Neural cell (in vitro differentiated cells): ENCODE measurements around the gene TLL1. TPM values are rescaled to one million over a fixed set of nuclear protein-coding genes. Genes with fewer than 3 reads are reported as not detected.

ENCODE experiments used
- H2AFZ ChIP-seq: fragments of 200-600, 300-800 bp; sonication (generic), shearing (Covaris generic); 2 replicates; pipeline ENCODE4 v1.6.0; 2014; ENCODE audit warnings: low read depth, mild to moderate bottlenecking, antibody characterized with exemption, low read length, moderate library complexity
- H3F3A ChIP-seq: fragments of 200-600 bp; shearing (Covaris generic); 2 replicates; pipeline ENCODE4 v1.6.1; 2016; ENCODE audit warnings: mild to moderate bottlenecking, moderate library complexity, mixed read lengths, antibody characterized with exemption, low read length; ENCODE audit not compliant: insufficient read depth, poor library complexity, severe bottlenecking
- H3K27ac ChIP-seq: fragments of 200-600, 300-800 bp; sonication (generic), shearing (Covaris generic); 2 replicates; pipeline ENCODE4 v1.5.1; 2014; ENCODE audit warnings: mild to moderate bottlenecking, low read length, moderate library complexity
- H3K27me3 ChIP-seq: fragments of 300-800, 200-600 bp; sonication (generic), shearing (Covaris generic); 2 replicates; pipeline ENCODE4 v1.6.0; 2014; ENCODE audit warnings: mild to moderate bottlenecking, low read depth, low read length, moderate library complexity; ENCODE audit not compliant: insufficient read depth
- H3K36me3 ChIP-seq: fragments of 300-800, 200-600 bp; sonication (generic), shearing (Covaris generic); 2 replicates; pipeline ENCODE4 v1.5.1; 2014; ENCODE audit warnings: mild to moderate bottlenecking, antibody characterized with exemption, low read length, moderate library complexity; ENCODE audit not compliant: insufficient read depth
- H3K4me2 ChIP-seq: fragments of 300-800, 200-600 bp; sonication (generic), shearing (Covaris generic); 2 replicates; pipeline ENCODE4 v1.6.0; 2014; ENCODE audit warnings: mild to moderate bottlenecking, low read length
- H3K4me3 ChIP-seq: fragments of 300-800, 200-600 bp; sonication (generic), shearing (Covaris generic); 2 replicates; pipeline ENCODE4 v1.5.1; 2014; ENCODE audit warnings: mild to moderate bottlenecking, low read length, moderate library complexity
- H3K79me2 ChIP-seq: fragments of 200-600 bp; shearing (Covaris generic); replicated peaks from 2 replicates; pipeline ENCODE4 v1.6.0; 2014; ENCODE audit warnings: mild to moderate bottlenecking, low read length, moderate library complexity; ENCODE audit not compliant: insufficient read depth
- H3K9ac ChIP-seq: fragments of 300-800, 200-600 bp; sonication (generic), shearing (Covaris generic); 2 replicates; pipeline ENCODE4 v1.6.1; 2016; ENCODE audit warnings: mild to moderate bottlenecking, low read length, mixed read lengths
- H3K9me2 ChIP-seq: fragments of 200-600 bp; shearing (Covaris generic); 2 replicates; pipeline ENCODE4 v1.6.1; 2016; ENCODE audit warnings: mild to moderate bottlenecking, low read length, mixed read lengths; ENCODE audit not compliant: insufficient read depth
- H3K9me3 ChIP-seq: fragments of 200-600, 300-800 bp; sonication (generic), shearing (Covaris generic); 2 replicates; pipeline ENCODE4 v1.6.1; 2016; ENCODE audit warnings: mild to moderate bottlenecking, mixed run types, low read length, moderate library complexity, mixed read lengths
- H4K20me1 ChIP-seq: fragments of 200-600 bp; shearing (Covaris generic); 2 replicates; pipeline ENCODE4 v1.6.1; 2016; ENCODE audit warnings: mild to moderate bottlenecking, mixed run types; ENCODE audit not compliant: insufficient read depth
- EP300 ChIP-seq: fragments of 450-650 bp; conservative IDR thresholded peaks from 2 replicates; pipeline ENCODE4 v1.6.1; 2014; ENCODE audit warnings: antibody characterized with exemption, mild to moderate bottlenecking, moderate library complexity; ENCODE audit not compliant: poor library complexity, severe bottlenecking
- EZH2 ChIP-seq: fragments of 200-600, 300-800 bp; shearing (Covaris generic), sonication (generic); IDR thresholded peaks from 2 replicates; pipeline ENCODE4 v1.6.1; 2014; ENCODE audit warnings: antibody characterized with exemption, low read length, borderline replicate concordance, mild to moderate bottlenecking; ENCODE audit not compliant: insufficient read depth, poor library complexity, severe bottlenecking
- MXI1 ChIP-seq: fragments of 450-650 bp; conservative IDR thresholded peaks from 2 replicates; pipeline ENCODE4 v1.6.1; 2014; ENCODE audit warnings: antibody characterized with exemption, mild to moderate bottlenecking; ENCODE audit not compliant: poor library complexity, severe bottlenecking
- POLR2AphosphoS5 ChIP-seq: IDR thresholded peaks from 2 replicates; pipeline ENCODE4 v1.6.1; 2012
- RAD21 ChIP-seq: fragments of 450-650 bp; conservative IDR thresholded peaks from 2 replicates; pipeline ENCODE4 v1.6.1; 2014; ENCODE audit warnings: antibody characterized with exemption, mild to moderate bottlenecking, moderate library complexity
- SMC3 ChIP-seq: fragments of 450-650 bp; conservative IDR thresholded peaks from 2 replicates; pipeline ENCODE4 v1.6.1; 2014; ENCODE audit warnings: antibody characterized with exemption, mild to moderate bottlenecking, moderate library complexity; ENCODE audit not compliant: poor library complexity
- TAF1 ChIP-seq: IDR thresholded peaks from 2 replicates; pipeline ENCODE4 v1.6.1; 2012; ENCODE audit warnings: low read depth
- polyA plus RNA-seq: library from polyadenylated mRNA; depleted of rRNA; stranded (reverse); fragments of >200 nt; gene quantifications from 2 replicates; pipeline ENCODE4 v1.2.3, GENCODE V29; 2014
- TF ChIP-seq, protein P1 (sequence below): fragments of 450-650 bp; IDR thresholded peaks from 2 replicates; pipeline ENCODE4 v1.5.1; 2014; ENCODE audit warnings: antibody characterized with exemption, mild to moderate bottlenecking, moderate library complexity; ENCODE audit not compliant: poor library complexity, severe bottlenecking
- TF ChIP-seq, protein P2 (sequence below): IDR thresholded peaks from 2 replicates; pipeline ENCODE4 v1.6.1; 2012; ENCODE audit warnings: borderline replicate concordance

TLL1 gene
- polyA plus RNA-seq, 1 donor from 2014 or later: not detected

DNA sequence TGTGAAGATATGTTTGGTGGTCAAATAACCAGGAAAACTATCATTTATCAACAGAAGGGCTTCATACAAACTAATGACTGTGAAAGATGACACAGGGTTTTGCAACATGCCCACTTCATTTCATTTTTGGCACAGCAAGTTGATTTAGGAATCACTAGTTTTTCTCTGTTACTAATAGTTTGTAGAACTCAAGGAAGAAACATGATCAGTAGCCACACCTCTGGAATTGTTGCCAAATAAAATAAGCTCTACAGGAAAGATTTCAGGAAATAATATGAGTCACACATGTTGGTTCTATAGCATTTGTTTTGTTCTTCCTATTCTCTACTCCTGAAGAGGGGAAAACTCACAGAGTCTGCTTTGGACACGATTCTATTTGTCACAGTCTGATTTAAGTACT lies 255.4 kb downstream of the TLL1 start:
- Histone ChIP-seq H3K27ac (no peak overlapping the region), H2AFZ (no peak overlapping the region), H3F3A (no peaks in the 10 kb centered on the region), H3K9ac (no peak overlapping the region), H3K36me3 (no peaks in the 10 kb centered on the region), H3K9me3 (peaks cover 3% of the 10 kb centered on the region), H3K27me3 (no peaks in the 10 kb centered on the region), H3K79me2 (no peaks in the 10 kb centered on the region), H3K4me2 (no peak overlapping the region), H3K4me3 (no peak overlapping the region), H3K9me2 (no peaks in the 10 kb centered on the region), H4K20me1 (no peaks in the 10 kb centered on the region)
- no peak for TF ChIP-seq RAD21
- TF ChIP-seq SMC3: no peak
- TF ChIP-seq EP300: no peak
- TF ChIP-seq EZH2: no peak
- TF ChIP-seq POLR2AphosphoS5: no peak
- TF ChIP-seq, protein P1, sequence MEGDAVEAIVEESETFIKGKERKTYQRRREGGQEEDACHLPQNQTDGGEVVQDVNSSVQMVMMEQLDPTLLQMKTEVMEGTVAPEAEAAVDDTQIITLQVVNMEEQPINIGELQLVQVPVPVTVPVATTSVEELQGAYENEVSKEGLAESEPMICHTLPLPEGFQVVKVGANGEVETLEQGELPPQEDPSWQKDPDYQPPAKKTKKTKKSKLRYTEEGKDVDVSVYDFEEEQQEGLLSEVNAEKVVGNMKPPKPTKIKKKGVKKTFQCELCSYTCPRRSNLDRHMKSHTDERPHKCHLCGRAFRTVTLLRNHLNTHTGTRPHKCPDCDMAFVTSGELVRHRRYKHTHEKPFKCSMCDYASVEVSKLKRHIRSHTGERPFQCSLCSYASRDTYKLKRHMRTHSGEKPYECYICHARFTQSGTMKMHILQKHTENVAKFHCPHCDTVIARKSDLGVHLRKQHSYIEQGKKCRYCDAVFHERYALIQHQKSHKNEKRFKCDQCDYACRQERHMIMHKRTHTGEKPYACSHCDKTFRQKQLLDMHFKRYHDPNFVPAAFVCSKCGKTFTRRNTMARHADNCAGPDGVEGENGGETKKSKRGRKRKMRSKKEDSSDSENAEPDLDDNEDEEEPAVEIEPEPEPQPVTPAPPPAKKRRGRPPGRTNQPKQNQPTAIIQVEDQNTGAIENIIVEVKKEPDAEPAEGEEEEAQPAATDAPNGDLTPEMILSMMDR: no peak
- no peak for TF ChIP-seq MXI1
- TF ChIP-seq, protein P2, sequence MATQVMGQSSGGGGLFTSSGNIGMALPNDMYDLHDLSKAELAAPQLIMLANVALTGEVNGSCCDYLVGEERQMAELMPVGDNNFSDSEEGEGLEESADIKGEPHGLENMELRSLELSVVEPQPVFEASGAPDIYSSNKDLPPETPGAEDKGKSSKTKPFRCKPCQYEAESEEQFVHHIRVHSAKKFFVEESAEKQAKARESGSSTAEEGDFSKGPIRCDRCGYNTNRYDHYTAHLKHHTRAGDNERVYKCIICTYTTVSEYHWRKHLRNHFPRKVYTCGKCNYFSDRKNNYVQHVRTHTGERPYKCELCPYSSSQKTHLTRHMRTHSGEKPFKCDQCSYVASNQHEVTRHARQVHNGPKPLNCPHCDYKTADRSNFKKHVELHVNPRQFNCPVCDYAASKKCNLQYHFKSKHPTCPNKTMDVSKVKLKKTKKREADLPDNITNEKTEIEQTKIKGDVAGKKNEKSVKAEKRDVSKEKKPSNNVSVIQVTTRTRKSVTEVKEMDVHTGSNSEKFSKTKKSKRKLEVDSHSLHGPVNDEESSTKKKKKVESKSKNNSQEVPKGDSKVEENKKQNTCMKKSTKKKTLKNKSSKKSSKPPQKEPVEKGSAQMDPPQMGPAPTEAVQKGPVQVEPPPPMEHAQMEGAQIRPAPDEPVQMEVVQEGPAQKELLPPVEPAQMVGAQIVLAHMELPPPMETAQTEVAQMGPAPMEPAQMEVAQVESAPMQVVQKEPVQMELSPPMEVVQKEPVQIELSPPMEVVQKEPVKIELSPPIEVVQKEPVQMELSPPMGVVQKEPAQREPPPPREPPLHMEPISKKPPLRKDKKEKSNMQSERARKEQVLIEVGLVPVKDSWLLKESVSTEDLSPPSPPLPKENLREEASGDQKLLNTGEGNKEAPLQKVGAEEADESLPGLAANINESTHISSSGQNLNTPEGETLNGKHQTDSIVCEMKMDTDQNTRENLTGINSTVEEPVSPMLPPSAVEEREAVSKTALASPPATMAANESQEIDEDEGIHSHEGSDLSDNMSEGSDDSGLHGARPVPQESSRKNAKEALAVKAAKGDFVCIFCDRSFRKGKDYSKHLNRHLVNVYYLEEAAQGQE: no peak
- no peak for TF ChIP-seq TAF1

DNA sequence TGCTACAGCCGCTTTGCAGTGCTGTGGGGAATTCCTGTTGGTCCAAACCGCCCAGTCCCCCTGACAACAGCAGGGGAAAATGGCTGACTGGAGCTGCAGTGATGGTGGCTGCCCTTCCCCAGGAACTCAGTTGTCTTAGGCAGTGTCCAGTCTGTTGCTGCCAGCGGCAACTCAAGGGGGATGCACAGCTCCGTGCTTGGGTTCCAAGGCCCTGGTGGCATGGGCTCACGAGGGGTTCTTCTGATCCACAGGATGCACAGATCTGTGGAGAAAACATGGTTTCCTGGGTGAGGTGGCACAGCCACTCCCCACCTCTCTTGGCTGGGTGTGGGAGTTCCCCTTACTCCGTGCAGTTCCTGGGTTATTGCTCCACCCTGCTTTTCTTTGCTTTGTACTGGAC lies 261.2 kb downstream of the TLL1 start:
- Histone ChIP-seq H3K27ac (no peak overlapping the region), H3K9me3 (peaks cover 3% of the 10 kb centered on the region), H2AFZ (no peak overlapping the region), H3K27me3 (no peaks in the 10 kb centered on the region), H3K9ac (no peak overlapping the region), H3F3A (no peaks in the 10 kb centered on the region), H3K79me2 (no peaks in the 10 kb centered on the region), H3K9me2 (no peaks in the 10 kb centered on the region), H3K36me3 (no peaks in the 10 kb centered on the region), H3K4me3 (no peak overlapping the region), H3K4me2 (no peak overlapping the region), H4K20me1 (no peaks in the 10 kb centered on the region)
- TF ChIP-seq RAD21 (no peak), EZH2 (no peak), SMC3 (no peak), POLR2AphosphoS5 (no peak), TAF1 (no peak), EP300 (no peak), MXI1 (no peak)
- TF ChIP-seq, protein P2: no peak
- TF ChIP-seq, protein P1: no peak
